ENCODE data around the gene MIF. TPM values are rescaled to one million over a fixed set of nuclear protein-coding genes. Genes with fewer than 3 reads are reported as not detected.

Gene MIF
- 1,048 and 1,082 TPM in 2 replicates for total RNA-seq

GRCh38 chr22:23893945-23894709 is at the start of gene MIF:
Gene MIF (plus strand): TSS chr22:23894383. CDS start chr22:23894475, 92 bp downstream.

DNA sequence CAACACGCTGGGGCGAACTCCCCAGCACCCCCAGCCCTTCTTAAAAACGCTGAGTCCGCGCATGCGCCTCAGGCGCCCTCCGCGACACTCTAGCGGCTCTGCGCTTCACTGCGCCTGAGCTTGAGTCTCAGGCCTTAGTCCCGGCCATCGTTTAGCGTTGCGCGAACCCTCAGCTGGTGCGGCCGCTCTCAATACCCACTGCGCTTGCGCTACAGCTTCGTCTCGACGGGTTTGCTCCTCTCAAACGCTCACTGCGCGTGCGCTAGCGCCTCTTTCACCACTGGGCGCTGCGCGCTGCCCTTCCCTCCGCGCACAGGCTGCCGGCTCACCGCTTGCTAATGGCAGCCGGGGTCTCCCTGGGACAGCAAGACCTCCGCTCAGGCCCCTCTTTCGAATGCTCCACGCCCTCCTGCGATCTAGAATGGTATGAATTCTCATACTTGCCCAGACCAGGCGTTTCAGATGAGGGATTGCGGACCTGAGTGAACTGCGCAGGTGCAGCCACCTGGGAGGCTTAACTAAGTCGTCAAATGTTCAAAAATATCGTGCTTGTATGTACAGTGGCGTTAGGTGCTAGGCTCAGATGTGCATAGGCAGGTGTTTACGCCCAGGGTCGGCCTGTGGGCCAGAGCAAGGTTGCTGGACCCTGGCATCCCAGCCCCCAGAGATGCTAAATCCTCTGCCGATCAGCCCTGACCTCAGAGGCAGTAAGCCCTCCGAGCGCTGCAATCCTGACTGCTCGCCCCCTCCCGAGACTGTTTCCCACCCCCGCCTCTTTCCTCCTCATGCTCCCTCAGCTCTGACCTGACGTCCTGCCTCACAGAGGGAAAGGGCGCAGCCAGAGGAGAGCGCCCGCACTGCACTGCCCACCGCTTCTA is 36.3 kb upstream of the MIF start, which contains the start of gene SLC2A11:
TSS of gene SLC2A11 (plus strand) at position 270 of the 878 bp plus-strand sequence. CDS start at position 395, 125 bp downstream.

Other genes with a start within 250 kb of the MIF start
- gene RGL4, start 203.4 kb upstream of the MIF start, total RNA-seq, result not detected in 2 replicates
- 1.4 and 1.6 TPM in 2 replicates for gene ZNF70, start 143.3 kb upstream of the MIF start, total RNA-seq
- not detected in 2 replicates for gene VPREB3, start 140.0 kb upstream of the MIF start, total RNA-seq
- gene C22orf15, start 131.4 kb upstream of the MIF start, total RNA-seq, result 0.35 TPM in 1 of 2 replicates, not detected in the other
- 0.98 and 7.2 TPM in 2 replicates for gene CHCHD10, start 126.4 kb upstream of the MIF start, total RNA-seq
- gene MMP11, start 121.5 kb upstream of the MIF start, total RNA-seq, result 0.46 and 1.3 TPM in 2 replicates
- 89.9 and 90.7 TPM in 2 replicates for gene SMARCB1, start 107.4 kb upstream of the MIF start, total RNA-seq
- 1.4 and 2.8 TPM in 2 replicates for gene DERL3, start 55.4 kb upstream of the MIF start, total RNA-seq
- gene SLC2A11, start 36.5 kb upstream of the MIF start, total RNA-seq, result 4.1 and 10.6 TPM in 2 replicates
- 0.99 and 2.1 TPM in 2 replicates for gene GSTT2B, start 66.8 kb downstream of the MIF start, total RNA-seq
- gene DDTL, start 72.5 kb downstream of the MIF start, total RNA-seq, result not detected in 2 replicates
- 130 and 138 TPM in 2 replicates for gene DDT, start 80.1 kb downstream of the MIF start, total RNA-seq
- not detected in 2 replicates for gene GSTT2, start 85.8 kb downstream of the MIF start, total RNA-seq
- not detected in 2 replicates for gene GSTT4, start 111.1 kb downstream of the MIF start, total RNA-seq
- 24.2 and 28.4 TPM in 2 replicates for gene CABIN1, start 116.9 kb downstream of the MIF start, total RNA-seq